ENCODE measurements around the gene MLNR. TPM values are rescaled to one million over a fixed set of nuclear protein-coding genes. Genes with fewer than 3 reads are reported as not detected.

The MLNR gene
- total and polyA plus RNA-seq, 2 experiments from 2014 or later, result not detected

DNA sequence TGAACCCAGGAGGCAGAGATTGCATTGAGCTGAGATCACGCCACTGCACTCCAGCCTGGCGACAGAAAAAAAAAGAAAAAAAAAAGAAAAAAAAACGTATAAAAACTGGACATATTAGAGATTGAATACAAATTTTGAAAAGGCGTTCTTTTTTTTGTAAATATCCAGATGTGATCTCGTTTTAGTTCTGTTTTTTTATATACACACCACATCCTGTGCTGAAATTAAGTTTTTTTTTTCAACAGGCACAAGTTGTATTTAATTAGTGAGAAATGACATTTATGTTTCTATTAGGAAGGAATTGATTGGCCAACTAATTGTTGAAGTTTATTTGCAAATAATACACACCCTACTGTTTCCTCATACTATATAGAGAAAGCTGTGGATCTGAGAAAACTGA is 31.2 kb downstream of the MLNR start:
- no peak for DNase-seq (ENCODE audit: low spot score)
- Histone ChIP-seq H3K9me2 (replicated peaks; ENCODE audit: insufficient read depth) (no peaks in the 10 kb centered on the region), H3K4me2 (no peak overlapping the region), H3K27me3 (no peaks in the 10 kb centered on the region), H3K4me1 (ENCODE audit: insufficient read depth) (no peaks in the 10 kb centered on the region), H3K9me3 (ENCODE audit: low read depth) (no peaks in the 10 kb centered on the region), H3K36me3 (replicated peaks; ENCODE audit: insufficient read depth, low read depth) (peaks cover 5% of the 10 kb centered on the region), H4K20me1 (ENCODE audit: insufficient read depth, poor library complexity, severe bottlenecking) (no peaks in the 10 kb centered on the region), H2AFZ (no peak overlapping the region), H3K27ac (no peak overlapping the region), H3K79me2 (peaks cover 8% of the 10 kb centered on the region), H3K4me3 (no peak overlapping the region)
- WGBS (ENCODE audit: low lambda C conversion rate, missing lambda C conversion rate), result 96% methylated on average over 5 of the region's 5 CpGs
- TF ChIP-seq, protein P1, sequence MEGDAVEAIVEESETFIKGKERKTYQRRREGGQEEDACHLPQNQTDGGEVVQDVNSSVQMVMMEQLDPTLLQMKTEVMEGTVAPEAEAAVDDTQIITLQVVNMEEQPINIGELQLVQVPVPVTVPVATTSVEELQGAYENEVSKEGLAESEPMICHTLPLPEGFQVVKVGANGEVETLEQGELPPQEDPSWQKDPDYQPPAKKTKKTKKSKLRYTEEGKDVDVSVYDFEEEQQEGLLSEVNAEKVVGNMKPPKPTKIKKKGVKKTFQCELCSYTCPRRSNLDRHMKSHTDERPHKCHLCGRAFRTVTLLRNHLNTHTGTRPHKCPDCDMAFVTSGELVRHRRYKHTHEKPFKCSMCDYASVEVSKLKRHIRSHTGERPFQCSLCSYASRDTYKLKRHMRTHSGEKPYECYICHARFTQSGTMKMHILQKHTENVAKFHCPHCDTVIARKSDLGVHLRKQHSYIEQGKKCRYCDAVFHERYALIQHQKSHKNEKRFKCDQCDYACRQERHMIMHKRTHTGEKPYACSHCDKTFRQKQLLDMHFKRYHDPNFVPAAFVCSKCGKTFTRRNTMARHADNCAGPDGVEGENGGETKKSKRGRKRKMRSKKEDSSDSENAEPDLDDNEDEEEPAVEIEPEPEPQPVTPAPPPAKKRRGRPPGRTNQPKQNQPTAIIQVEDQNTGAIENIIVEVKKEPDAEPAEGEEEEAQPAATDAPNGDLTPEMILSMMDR (IDR thresholded peaks at IDR 0.05; ENCODE audit: poor library complexity), result no peak
- TF ChIP-seq EZH2phosphoT487 (IDR thresholded peaks at IDR 0.05; ENCODE audit: low read depth, severe bottlenecking, unreplicated experiment) (no peak), EZH2 (IDR thresholded peaks at IDR 0.05; ENCODE audit: borderline replicate concordance) (no peak)

DNA sequence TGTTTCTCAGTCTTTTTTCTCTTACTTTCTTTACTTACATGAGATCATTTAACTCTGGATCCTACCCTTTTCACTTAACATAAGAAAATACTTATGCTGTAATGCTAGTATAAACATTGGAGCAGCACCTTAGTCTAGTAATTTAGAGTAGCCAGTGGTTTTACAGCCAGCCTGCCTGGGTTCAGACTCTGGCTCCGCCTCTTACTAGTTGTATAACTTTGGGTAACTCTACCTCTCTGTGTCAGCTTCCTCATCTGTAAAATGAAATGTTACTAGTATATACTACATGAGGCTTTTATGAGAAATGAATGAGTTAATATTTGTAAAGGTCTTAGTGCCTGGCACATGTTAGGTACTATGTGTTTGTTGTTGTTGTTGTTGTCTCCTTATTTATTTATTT is 33.2 kb downstream of the MLNR start:
- no peak for TF ChIP-seq EZH2 (IDR thresholded peaks at IDR 0.05; ENCODE audit: borderline replicate concordance)
- no peak for TF ChIP-seq EZH2phosphoT487 (IDR thresholded peaks at IDR 0.05; ENCODE audit: low read depth, severe bottlenecking, unreplicated experiment)
- TF ChIP-seq, protein P1 (IDR thresholded peaks at IDR 0.05; ENCODE audit: poor library complexity), result no peak
- Histone ChIP-seq H3K27ac (no peak overlapping the region), H3K27me3 (no peaks in the 10 kb centered on the region), H3K36me3 (replicated peaks; ENCODE audit: insufficient read depth, low read depth) (peaks cover 13% of the 10 kb centered on the region), H3K9me3 (ENCODE audit: low read depth) (no peaks in the 10 kb centered on the region), H4K20me1 (ENCODE audit: insufficient read depth, poor library complexity, severe bottlenecking) (no peaks in the 10 kb centered on the region), H2AFZ (no peak overlapping the region), H3K79me2 (peaks cover 8% of the 10 kb centered on the region), H3K4me2 (no peak overlapping the region), H3K9me2 (replicated peaks; ENCODE audit: insufficient read depth) (no peaks in the 10 kb centered on the region), H3K4me1 (ENCODE audit: insufficient read depth) (no peaks in the 10 kb centered on the region), H3K4me3 (no peak overlapping the region)
- WGBS (ENCODE audit: low lambda C conversion rate, missing lambda C conversion rate), result 90% methylated on average over 1 of the region's 1 CpG
- no peak for DNase-seq (ENCODE audit: low spot score)

DNA sequence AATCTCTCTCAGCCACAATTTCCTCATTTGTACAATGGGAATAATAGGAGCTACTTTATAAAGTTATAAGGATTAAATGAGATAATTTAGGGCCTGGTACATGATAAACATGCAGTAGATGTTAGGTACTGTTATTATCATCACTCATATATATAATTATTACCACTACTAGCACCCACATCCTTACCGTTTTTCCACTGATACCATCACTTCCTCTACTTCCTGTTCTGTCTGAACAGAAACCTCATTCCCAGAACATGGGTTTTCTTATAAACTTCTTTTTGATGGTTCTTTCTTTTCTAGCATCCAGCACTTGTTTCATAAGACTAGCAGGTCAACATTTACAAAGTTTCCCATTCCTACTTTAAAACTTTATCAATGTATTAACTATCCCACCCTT is 33.9 kb downstream of the MLNR start:
- H3K27ac ChIP-seq, result no peak overlapping the region
- no peaks in the 10 kb centered on the region for H3K9me2 ChIP-seq (replicated peaks; ENCODE audit: insufficient read depth)
- no peaks in the 10 kb centered on the region for H3K27me3 ChIP-seq
- no peak overlapping the region for H2AFZ ChIP-seq
- H3K9me3 ChIP-seq (ENCODE audit: low read depth), result no peaks in the 10 kb centered on the region
- H3K36me3 ChIP-seq (replicated peaks; ENCODE audit: insufficient read depth, low read depth), result peaks cover 13% of the 10 kb centered on the region
- no peak overlapping the region for H3K4me3 ChIP-seq
- H3K79me2 ChIP-seq, result peaks cover 7% of the 10 kb centered on the region
- DNase-seq (ENCODE audit: low spot score), result no peak
- no peak overlapping the region for H3K4me2 ChIP-seq
- TF ChIP-seq EZH2phosphoT487 (IDR thresholded peaks at IDR 0.05; ENCODE audit: low read depth, severe bottlenecking, unreplicated experiment) (no peak), EZH2 (IDR thresholded peaks at IDR 0.05; ENCODE audit: borderline replicate concordance) (no peak)
- TF ChIP-seq, protein P1 (IDR thresholded peaks at IDR 0.05; ENCODE audit: poor library complexity), result no peak
- H4K20me1 ChIP-seq (ENCODE audit: insufficient read depth, poor library complexity, severe bottlenecking), result no peaks in the 10 kb centered on the region
- WGBS (ENCODE audit: low lambda C conversion rate, missing lambda C conversion rate), result 97% methylated on average over 1 of the region's 1 CpG
- no peaks in the 10 kb centered on the region for H3K4me1 ChIP-seq (ENCODE audit: insufficient read depth)

DNA sequence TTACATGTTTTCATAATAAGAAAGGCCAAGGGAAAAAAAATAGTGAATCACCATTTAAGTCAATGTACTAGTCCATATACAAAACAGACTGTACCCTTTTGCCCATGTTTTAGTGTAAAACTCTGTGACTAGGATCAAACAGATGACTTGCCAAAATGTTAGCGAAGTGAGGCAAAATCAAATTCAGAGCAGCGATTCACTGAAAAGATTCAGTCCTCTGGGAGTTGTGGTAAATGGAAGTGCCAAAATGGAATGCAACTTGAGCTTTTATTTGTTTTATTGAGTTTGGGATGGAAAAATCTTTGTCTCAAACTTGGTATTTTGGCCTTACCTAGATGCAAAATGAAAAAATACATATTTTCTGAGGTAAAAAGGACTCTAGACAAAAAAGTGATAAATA is 36.7 kb downstream of the MLNR start:
- DNase-seq (ENCODE audit: low spot score), result no peak
- 96% methylated on average over 2 of the region's 2 CpGs for WGBS (ENCODE audit: low lambda C conversion rate, missing lambda C conversion rate)
- H3K9me3 ChIP-seq (ENCODE audit: low read depth), result no peaks in the 10 kb centered on the region
- no peaks in the 10 kb centered on the region for H3K4me1 ChIP-seq (ENCODE audit: insufficient read depth)
- H3K36me3 ChIP-seq (replicated peaks; ENCODE audit: insufficient read depth, low read depth), result peaks cover 13% of the 10 kb centered on the region
- H3K9me2 ChIP-seq (replicated peaks; ENCODE audit: insufficient read depth), result no peaks in the 10 kb centered on the region
- no peak overlapping the region for H3K27ac ChIP-seq
- no peak overlapping the region for H3K4me2 ChIP-seq
- no peak overlapping the region for H3K4me3 ChIP-seq
- TF ChIP-seq EZH2phosphoT487 (IDR thresholded peaks at IDR 0.05; ENCODE audit: low read depth, severe bottlenecking, unreplicated experiment) (no peak), EZH2 (IDR thresholded peaks at IDR 0.05; ENCODE audit: borderline replicate concordance) (no peak)
- TF ChIP-seq, protein P1 (IDR thresholded peaks at IDR 0.05; ENCODE audit: poor library complexity), result no peak
- no peak overlapping the region for H2AFZ ChIP-seq
- no peaks in the 10 kb centered on the region for H3K79me2 ChIP-seq
- no peaks in the 10 kb centered on the region for H4K20me1 ChIP-seq (ENCODE audit: insufficient read depth, poor library complexity, severe bottlenecking)
- no peaks in the 10 kb centered on the region for H3K27me3 ChIP-seq
